SK-N-SH (cell line): Measurements from ENCODE around the gene LGALS12. TPM values are rescaled to one million over a fixed set of nuclear protein-coding genes. Genes with fewer than 3 reads are reported as not detected.

Source experiments
- CTCF ChIA-PET: fragments of 300-600, 350-600 bp; formaldehyde crosslinking; extraction: SDS; loops from one replicate; lab custom pipeline; 2021; lab: Yijun Ruan, JAX
- POLR2A ChIA-PET: fragments of 350-600 bp; sonication (Branson Sonifier 250); formaldehyde crosslinking; extraction: SDS; loops from one replicate; lab custom pipeline; 2020; ENCODE audit warnings: antibody characterized with exemption, inconsistent platforms; lab: Yijun Ruan, JAX
- DNase-seq: peaks from one replicate; pipeline ENCODE4 v3.0.0; 2012
- H2AFZ ChIP-seq: fragments of 200-600 bp; sonication (generic); 2 replicates; pipeline ENCODE4 v1.8.1; 2016; ENCODE audit warnings: antibody characterized with exemption, mild to moderate bottlenecking, low read depth
- H3F3A ChIP-seq: fragments of 200-600 bp; sonication (generic); replicated peaks from 2 replicates; pipeline ENCODE3; 2016; ENCODE audit warnings: antibody characterized with exemption, mild to moderate bottlenecking; ENCODE audit not compliant: insufficient read depth
- H3K27ac ChIP-seq, 2 experiments: fragments of 200-500 bp in 1 of 2; fragments of 200-600 bp in 1 of 2; sonication (Bioruptor generic) in 1 of 2; sonication (generic), shearing (Covaris generic) in 1 of 2; 2 replicates each; pipeline versions ENCODE4 v1.5.1 to v1.6.1; 2014 to 2016; ENCODE audit warnings: low read depth in 2 of 2, inconsistent platforms in 1 of 2, low read length in 1 of 2, mild to moderate bottlenecking in 1 of 2, mixed read lengths in 1 of 2
- H3K27me3 ChIP-seq: fragments of 200-600 bp; sonication (generic), shearing (Covaris generic); 2 replicates; pipeline ENCODE4 v1.6.1; 2016; ENCODE audit warnings: mixed run types; ENCODE audit not compliant: insufficient read depth
- H3K36me3 ChIP-seq, 2 experiments: fragments of 200-500 bp in 1 of 2; fragments of 200-600 bp in 1 of 2; sonication (Bioruptor generic) in 1 of 2; sonication (generic) in 1 of 2; replicated peaks in 1 of 2; 2 replicates each; pipeline versions ENCODE3 to v1.5.1; 2014 to 2016; ENCODE audit warnings: low read length in 1 of 2, mild to moderate bottlenecking in 1 of 2; ENCODE audit not compliant: insufficient read depth in 2 of 2, control insufficient read depth in 1 of 2
- H3K4me1 ChIP-seq, 2 experiments: fragments of 200-500 bp in 1 of 2; fragments of 200-600 bp in 1 of 2; sonication (Bioruptor generic) in 1 of 2; sonication (generic), shearing (Covaris generic) in 1 of 2; 2 replicates each; pipeline versions ENCODE4 v1.5.1 to v1.6.1; 2014 to 2016; ENCODE audit warnings: low read depth in 1 of 2, low read length in 1 of 2, mixed run types in 1 of 2; ENCODE audit not compliant: insufficient read depth in 2 of 2, control insufficient read depth in 1 of 2
- H3K4me2 ChIP-seq: fragments of 200-600 bp; sonication (generic), shearing (Covaris generic); 2 replicates; pipeline ENCODE4 v1.6.1; 2017; ENCODE audit warnings: mixed run types
- H3K4me3 ChIP-seq, 2 experiments: fragments of 200-500 bp in 1 of 2; fragments of 200-600 bp in 1 of 2; sonication (Bioruptor generic) in 1 of 2; sonication (generic), shearing (Covaris generic) in 1 of 2; 2 replicates each; pipeline versions ENCODE4 v1.5.1 to v1.8.1; 2014 to 2016; ENCODE audit warnings: low read depth in 2 of 2, inconsistent platforms in 1 of 2, low read length in 1 of 2, mild to moderate bottlenecking in 1 of 2, mixed read lengths in 1 of 2, moderate library complexity in 1 of 2
- H3K79me2 ChIP-seq: fragments of 200-600 bp; sonication (generic); 2 replicates; pipeline ENCODE4 v1.8.1; 2017; ENCODE audit warnings: mild to moderate bottlenecking; ENCODE audit not compliant: insufficient read depth
- H3K9ac ChIP-seq: fragments of 200-600 bp; sonication (generic); 2 replicates; pipeline ENCODE4 v1.6.1; 2017; ENCODE audit warnings: mixed run types
- H3K9me2 ChIP-seq: fragments of 200-600 bp; sonication (generic); 2 replicates; pipeline ENCODE4 v1.6.1; 2017; ENCODE audit warnings: mixed run types
- H3K9me3 ChIP-seq: fragments of 200-600 bp; sonication (generic); 2 replicates; pipeline ENCODE4 v1.6.1; 2017; ENCODE audit warnings: mixed run types, mild to moderate bottlenecking, moderate library complexity
- H4K20me1 ChIP-seq: fragments of 200-600 bp; sonication (generic); 2 replicates; pipeline ENCODE4 v1.6.1; 2017; ENCODE audit warnings: mild to moderate bottlenecking, mixed run types; ENCODE audit not compliant: insufficient read depth
- CHD2 ChIP-seq: fragments of 150-350 bp; IDR thresholded peaks from 2 replicates; pipeline ENCODE4 v1.6.1; 2018; ENCODE audit warnings: low read length; ENCODE audit not compliant: partially characterized antibody
- CTCF ChIP-seq: fragments of 200-600 bp; sonication (generic); IDR thresholded peaks from 2 replicates; pipeline ENCODE4 v1.6.1; 2017; ENCODE audit warnings: antibody characterized with exemption, mild to moderate bottlenecking, moderate library complexity
- EP300 ChIP-seq, 2 experiments: IDR thresholded peaks; 2 replicates each; pipeline versions ENCODE4 v1.4.0 to v1.6.1; 2012; ENCODE audit warnings: borderline replicate concordance in 1 of 2, low read depth in 1 of 2, low read length in 1 of 2
- EZH2phosphoT487 ChIP-seq: fragments of 200-600 bp; sonication (generic); IDR thresholded peaks from 2 replicates; pipeline ENCODE4 v1.6.1; 2017; ENCODE audit warnings: low read depth, mixed run types, mild to moderate bottlenecking, antibody characterized with exemption, moderate library complexity, borderline replicate concordance
- FOXM1 ChIP-seq: IDR thresholded peaks from 2 replicates; pipeline ENCODE4 v1.4.0; 2012; ENCODE audit warnings: low read depth, mild to moderate bottlenecking
- GABPA ChIP-seq: IDR thresholded peaks from 2 replicates; pipeline ENCODE4 v1.4.0; 2012; ENCODE audit warnings: low read depth, mild to moderate bottlenecking
- GATA2 ChIP-seq: sonication (generic); formaldehyde crosslinking; IDR thresholded peaks from 2 replicates; pipeline ENCODE4 v1.5.0; 2020; ENCODE audit warnings: mild to moderate bottlenecking, missing genetic modification reagents
- MAX ChIP-seq: IDR thresholded peaks from 2 replicates; pipeline ENCODE4 v1.4.0; 2012; ENCODE audit warnings: low read depth
- MEF2A ChIP-seq: IDR thresholded peaks from 2 replicates; pipeline ENCODE4 v1.4.0; 2012; ENCODE audit warnings: low read depth, borderline replicate concordance
- MXI1 ChIP-seq: IDR thresholded peaks from 2 replicates; pipeline ENCODE4 v1.6.1; 2012; ENCODE audit warnings: mild to moderate bottlenecking, low read depth, low read length, improper control_type of control experiment
- PBX3 ChIP-seq: IDR thresholded peaks from 2 replicates; pipeline ENCODE4; 2012
- POLR2AphosphoS5 ChIP-seq: IDR thresholded peaks from 2 replicates; pipeline ENCODE4 v1.6.1; 2012; ENCODE audit warnings: low read depth, low read length
- RXRA ChIP-seq: IDR thresholded peaks from 2 replicates; pipeline ENCODE4 v1.4.0; 2012; ENCODE audit warnings: low read depth, mild to moderate bottlenecking, borderline replicate concordance
- SIN3A ChIP-seq: IDR thresholded peaks from 2 replicates; pipeline ENCODE4 v1.6.1; 2012; ENCODE audit warnings: low read depth, mild to moderate bottlenecking, low read length, moderate library complexity, borderline replicate concordance
- TCF12 ChIP-seq: IDR thresholded peaks from 2 replicates; pipeline ENCODE4 v1.4.0; 2012
- USF1 ChIP-seq: IDR thresholded peaks from 2 replicates; pipeline ENCODE4 v1.4.0; 2012; ENCODE audit warnings: low read depth, borderline replicate concordance
- USF2 ChIP-seq: fragments of 150-350 bp; IDR thresholded peaks from 2 replicates; pipeline ENCODE4 v1.6.1; 2017; ENCODE audit warnings: antibody characterized with exemption, low read length, low read depth, borderline replicate concordance
- YY1 ChIP-seq: IDR thresholded peaks from 2 replicates; pipeline ENCODE4 v1.4.0; 2012; ENCODE audit warnings: low read depth, mild to moderate bottlenecking
- ZBTB33 ChIP-seq: IDR thresholded peaks from 2 replicates; pipeline ENCODE4 v1.4.0; 2012; ENCODE audit warnings: low read depth, borderline replicate concordance
- WGBS: methylation state at CpG from one replicate; pipeline ENCODE4 v1.1.6; 2017; ENCODE audit warnings: low lambda C conversion rate; 5-methylcytosine and 5-hydroxymethylcytosine counted together
- polyA plus RNA-seq, 3 experiments: library from polyadenylated mRNA; depleted of rRNA; stranded (reverse); fragments of >200 nt; gene quantifications; 2 replicates each; pipeline ENCODE4 v1.2.3, GENCODE V29; 2012

LGALS12 gene
- polyA plus RNA-seq, 1 of the 3 experiments (the other 2 are of a cell fraction) = not detected

GRCh38 chr11:63492441-63492840 is 13.4 kb upstream of the LGALS12 start:
- no peak overlapping the region for H3K4me3 ChIP-seq
- H3F3A ChIP-seq = no peaks in the 10 kb centered on the region
- no peaks in the 10 kb centered on the region for H3K9me3 ChIP-seq
- H2AFZ ChIP-seq = no peak overlapping the region
- ChIA-PET POLR2A (no interaction called here), CTCF (no interaction called here)
- H3K9me2 ChIP-seq = no peaks in the 10 kb centered on the region
- no peaks in the 10 kb centered on the region for H3K79me2 ChIP-seq
- H3K27me3 ChIP-seq = peaks cover 45% of the 10 kb centered on the region; the same call in 1 of the 2 replicates
- no peaks in the 10 kb centered on the region for H4K20me1 ChIP-seq
- H3K9ac ChIP-seq = no peak overlapping the region
- no peaks in the 10 kb centered on the region; a peak in 1 of 4 replicates for H3K4me1 ChIP-seq
- no peak overlapping the region for H3K27ac ChIP-seq
- WGBS = 39% methylated on average over 1 of the region's 1 CpG
- TF ChIP-seq GABPA = no peak
- TF ChIP-seq MEF2A = no peak
- no peak for TF ChIP-seq POLR2AphosphoS5
- no peak for TF ChIP-seq MAX
- no peak for TF ChIP-seq PBX3
- no peaks in the 10 kb centered on the region for H3K36me3 ChIP-seq
- DNase-seq = no peak
- H3K4me2 ChIP-seq = no peak overlapping the region

GRCh38 chr11:63493127-63493526 is 12.8 kb upstream of the LGALS12 start:
- Histone ChIP-seq H3K9ac (no peak overlapping the region), H2AFZ (no peak overlapping the region), H3K4me3 (no peak overlapping the region), H3K27ac (no peak overlapping the region), H4K20me1 (no peaks in the 10 kb centered on the region), H3K9me3 (no peaks in the 10 kb centered on the region), H3K4me1 (no peaks in the 10 kb centered on the region; a peak in 1 of 4 replicates), H3K79me2 (no peaks in the 10 kb centered on the region), H3K36me3 (no peaks in the 10 kb centered on the region), H3K27me3 (peaks cover 45% of the 10 kb centered on the region; the same call in 1 of the 2 replicates), H3K9me2 (no peaks in the 10 kb centered on the region), H3K4me2 (no peak overlapping the region), H3F3A (no peaks in the 10 kb centered on the region)
- ChIA-PET POLR2A (no interaction called here), CTCF (interaction anchor here (2.8 kb wide), 1 partner anchor 14 kb away, joined by 17 read pairs; no protein-coding TSS in a partner anchor)
- DNase-seq = no peak
- 41% methylated on average over 1 of the region's 1 CpG for WGBS
- no peak for TF ChIP-seq USF2
- no peak for TF ChIP-seq MXI1
- no peak for TF ChIP-seq TCF12
- no peak for TF ChIP-seq EP300 (IDR thresholded peaks at IDR 0.05; ENCODE audit: borderline replicate concordance in 1 of 2, low read depth in 1 of 2, low read length in 1 of 2)
- TF ChIP-seq CHD2 = no peak
- TF ChIP-seq RXRA = no peak
- TF ChIP-seq ZBTB33 = no peak
- no peak for TF ChIP-seq YY1
- no peak for TF ChIP-seq CTCF
- TF ChIP-seq FOXM1 = no peak
- TF ChIP-seq GATA2 = no peak
- no peak for TF ChIP-seq USF1
- TF ChIP-seq EZH2phosphoT487 = no peak
- no peak for TF ChIP-seq PBX3
- no peak for TF ChIP-seq POLR2AphosphoS5
- TF ChIP-seq SIN3A = no peak
